PC-9 (cell line): ENCODE measurements around the gene ZNF549.

ENCODE experiments used
- EZH2 ChIP-seq: fragments of 200-600 bp; sonication (generic); IDR thresholded peaks from 2 replicates; pipeline ENCODE4 v1.8.0; 2017; ENCODE audit warnings: antibody characterized with exemption, low read depth
- TF ChIP-seq, protein P1 (sequence below): fragments of 200-600 bp; sonication (generic); conservative IDR thresholded peaks from 2 replicates; pipeline ENCODE4 v1.6.1; 2017; ENCODE audit warnings: mixed run types, antibody characterized with exemption, mild to moderate bottlenecking, moderate library complexity

DNA sequence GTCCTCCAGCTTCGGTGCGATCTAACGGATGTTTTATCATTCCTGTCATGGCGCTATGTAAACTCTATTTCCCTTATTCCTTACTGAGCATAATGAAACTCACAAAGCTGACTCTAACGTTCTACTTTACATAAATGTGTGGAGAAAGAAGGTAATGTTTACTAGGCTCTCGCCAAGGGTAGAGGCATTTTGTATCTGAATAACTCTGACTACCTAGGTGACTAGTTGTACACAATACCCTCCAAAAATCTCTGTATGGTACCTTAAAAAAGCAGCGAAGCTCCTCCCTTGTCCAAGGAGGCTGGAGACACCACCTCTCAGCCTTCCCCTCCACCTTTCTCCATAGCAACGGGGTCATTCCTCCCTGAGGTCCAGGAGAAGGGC lies 72.2 kb downstream of the ZNF549 start:
- TF ChIP-seq EZH2: no peak
- TF ChIP-seq, protein P1, sequence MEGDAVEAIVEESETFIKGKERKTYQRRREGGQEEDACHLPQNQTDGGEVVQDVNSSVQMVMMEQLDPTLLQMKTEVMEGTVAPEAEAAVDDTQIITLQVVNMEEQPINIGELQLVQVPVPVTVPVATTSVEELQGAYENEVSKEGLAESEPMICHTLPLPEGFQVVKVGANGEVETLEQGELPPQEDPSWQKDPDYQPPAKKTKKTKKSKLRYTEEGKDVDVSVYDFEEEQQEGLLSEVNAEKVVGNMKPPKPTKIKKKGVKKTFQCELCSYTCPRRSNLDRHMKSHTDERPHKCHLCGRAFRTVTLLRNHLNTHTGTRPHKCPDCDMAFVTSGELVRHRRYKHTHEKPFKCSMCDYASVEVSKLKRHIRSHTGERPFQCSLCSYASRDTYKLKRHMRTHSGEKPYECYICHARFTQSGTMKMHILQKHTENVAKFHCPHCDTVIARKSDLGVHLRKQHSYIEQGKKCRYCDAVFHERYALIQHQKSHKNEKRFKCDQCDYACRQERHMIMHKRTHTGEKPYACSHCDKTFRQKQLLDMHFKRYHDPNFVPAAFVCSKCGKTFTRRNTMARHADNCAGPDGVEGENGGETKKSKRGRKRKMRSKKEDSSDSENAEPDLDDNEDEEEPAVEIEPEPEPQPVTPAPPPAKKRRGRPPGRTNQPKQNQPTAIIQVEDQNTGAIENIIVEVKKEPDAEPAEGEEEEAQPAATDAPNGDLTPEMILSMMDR: no peak
